ENCODE data around the gene IZUMO3.
"Not testable (repeated sequence)": the region's sequence is repeated elsewhere in the genome, so short reads cannot be mapped to it uniquely, and the experiment has no call there.

The IZUMO3 gene

GRCh38 chr9:24545847-24546522 is at the start of gene IZUMO3:
Gene IZUMO3 (minus strand): TSS chr9:24545897. CDS start chr9:24545649, 248 bp downstream.
- no peak for DNase-seq (ENCODE audit: low read depth)

DNA sequence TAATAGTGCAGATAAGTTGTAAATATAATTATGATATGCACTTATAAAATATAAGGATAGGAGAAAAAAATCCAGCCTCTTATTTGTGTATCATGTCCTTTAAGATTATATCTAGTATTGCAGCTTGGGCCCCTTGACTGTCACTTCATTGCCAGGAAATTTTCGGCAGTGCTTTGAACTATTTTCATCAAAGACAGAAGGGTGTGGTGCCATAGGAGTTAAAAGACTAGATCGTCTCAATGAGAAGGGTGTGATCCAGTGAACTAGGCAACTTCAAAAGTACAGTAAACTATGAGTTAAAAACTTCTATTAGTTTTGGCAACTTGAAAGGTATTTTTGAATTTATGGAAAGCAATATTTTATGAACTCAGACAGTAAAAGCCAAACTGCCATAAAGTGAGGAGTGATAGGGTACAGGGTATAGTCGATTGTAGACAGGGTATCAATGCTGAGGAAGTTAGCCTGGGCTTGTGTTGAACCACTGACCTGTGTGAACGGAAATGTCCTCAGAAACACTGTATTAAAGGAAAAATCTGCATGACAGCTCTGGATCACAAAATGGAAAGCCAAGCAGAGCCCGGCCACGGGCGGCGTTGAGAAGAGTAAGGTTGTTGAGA is 48.6 kb upstream of the IZUMO3 start:
- DNase-seq (ENCODE audit: low read depth) = no peak

DNA sequence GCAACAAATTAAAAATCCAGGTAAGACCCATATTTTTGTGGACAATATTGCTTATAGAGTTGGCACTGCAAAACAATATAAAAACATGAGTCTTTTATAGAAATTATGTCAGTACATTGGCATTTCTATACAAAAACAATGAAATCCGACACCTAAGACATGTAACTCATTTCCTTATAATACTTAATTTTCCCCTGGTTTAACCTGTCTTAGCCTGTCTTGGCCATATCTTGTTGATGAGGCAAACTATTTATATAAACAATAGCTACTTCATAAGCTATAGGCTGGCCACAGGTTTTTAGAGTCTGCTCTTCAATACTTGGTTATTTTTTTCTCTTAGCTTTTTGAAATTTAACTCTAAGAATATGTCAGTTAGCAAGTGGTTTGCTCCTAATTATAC is 44.7 kb upstream of the IZUMO3 start:
- no peak for DNase-seq (ENCODE audit: low read depth)

- DNase-seq (ENCODE audit: low read depth) = no peak
These were observed 42.2 kb upstream of the IZUMO3 start for GRCh38 chr9:24587883-24588282.

- no peak for DNase-seq (ENCODE audit: low read depth)
These were observed 36.7 kb upstream of the IZUMO3 start for GRCh38 chr9:24582146-24583126.

- not testable (repeated sequence) for DNase-seq (ENCODE audit: low read depth)
These were observed 34.3 kb upstream of the IZUMO3 start for GRCh38 chr9:24580005-24580404.

DNA sequence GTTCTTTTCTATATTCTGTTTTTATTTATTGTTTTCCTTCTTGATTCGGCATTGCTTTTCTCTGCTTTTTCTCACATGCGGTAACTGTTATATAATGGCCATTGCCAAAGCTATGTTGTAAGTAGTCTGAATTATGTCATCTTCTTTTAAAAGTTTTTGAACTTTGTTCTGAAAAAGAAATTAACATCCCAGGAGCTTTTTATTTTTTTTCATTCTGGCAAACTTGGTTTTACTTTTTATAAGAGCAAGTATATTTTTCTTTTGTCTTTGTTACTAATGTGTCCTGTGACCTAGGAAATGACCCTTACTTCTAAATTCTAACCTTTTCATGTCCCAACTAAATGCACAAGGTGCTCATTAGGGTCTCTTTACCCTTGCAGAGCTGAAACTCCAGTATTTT is 26.7 kb upstream of the IZUMO3 start:
- no peak for DNase-seq (ENCODE audit: low read depth)

- no peak for DNase-seq (ENCODE audit: low read depth)
These were observed 16.3 kb upstream of the IZUMO3 start for GRCh38 chr9:24561957-24562356.

- DNase-seq (ENCODE audit: low read depth) = no peak
These were observed 7.5 kb upstream of the IZUMO3 start for GRCh38 chr9:24553183-24553552.

GRCh38 chr9:24552526-24553182 is 7.0 kb upstream of the IZUMO3 start:
- DNase-seq (ENCODE audit: low read depth) = no peak

DNA sequence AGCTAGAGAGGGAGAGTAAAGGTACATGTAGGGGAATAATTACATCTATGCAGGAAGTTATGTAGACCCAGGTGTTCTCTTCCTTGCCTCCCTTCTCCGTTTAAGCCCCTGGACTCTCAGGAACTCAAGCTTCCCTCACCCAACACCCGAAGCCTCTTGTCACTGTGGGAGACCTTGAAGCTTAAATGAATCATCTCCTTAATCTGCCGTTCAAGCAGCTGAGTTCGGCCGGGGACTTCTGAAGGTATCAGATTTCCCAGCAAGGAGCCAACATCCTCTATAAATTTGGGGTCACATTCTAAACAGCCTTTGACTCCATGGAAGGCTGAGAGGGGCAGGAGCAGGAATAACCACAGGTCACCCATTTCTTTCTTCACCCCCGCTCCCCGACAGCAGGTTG is 412 bp downstream of the IZUMO3 start:
- no peak for DNase-seq (ENCODE audit: low read depth)

- DNase-seq (ENCODE audit: low read depth) = no peak
These were observed 27.2 kb downstream of the IZUMO3 start for GRCh38 chr9:24518545-24518944.

- DNase-seq (ENCODE audit: low read depth) = no peak
These were observed 29.2 kb downstream of the IZUMO3 start for GRCh38 chr9:24516463-24516862.

DNA sequence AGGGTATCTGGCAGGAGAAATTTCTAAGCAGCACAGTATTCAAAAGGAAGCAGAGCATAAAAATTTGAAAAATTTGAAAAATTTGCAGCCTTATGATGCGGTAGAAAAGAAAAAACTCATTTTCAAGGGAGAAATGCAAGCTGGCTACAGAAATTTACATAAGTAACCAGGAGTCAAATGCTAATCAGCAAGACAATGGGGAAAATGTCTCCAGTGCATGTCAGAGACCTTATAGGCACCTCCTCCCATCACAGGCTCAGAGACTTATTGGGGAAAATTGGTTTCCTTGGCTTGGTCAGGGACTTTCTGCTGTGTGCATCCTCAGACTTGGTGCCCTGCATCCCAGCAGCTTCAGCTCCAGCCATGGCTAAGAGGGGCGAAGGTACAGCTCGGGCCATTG is 35.8 kb downstream of the IZUMO3 start:
- no peak for DNase-seq (ENCODE audit: low read depth)

- no peak for DNase-seq (ENCODE audit: low read depth)
These were observed 41.2 kb downstream of the IZUMO3 start for GRCh38 chr9:24504521-24504920.

GRCh38 chr9:24502206-24502937 is 43.3 kb downstream of the IZUMO3 start:
- no peak for DNase-seq (ENCODE audit: low read depth)

DNA sequence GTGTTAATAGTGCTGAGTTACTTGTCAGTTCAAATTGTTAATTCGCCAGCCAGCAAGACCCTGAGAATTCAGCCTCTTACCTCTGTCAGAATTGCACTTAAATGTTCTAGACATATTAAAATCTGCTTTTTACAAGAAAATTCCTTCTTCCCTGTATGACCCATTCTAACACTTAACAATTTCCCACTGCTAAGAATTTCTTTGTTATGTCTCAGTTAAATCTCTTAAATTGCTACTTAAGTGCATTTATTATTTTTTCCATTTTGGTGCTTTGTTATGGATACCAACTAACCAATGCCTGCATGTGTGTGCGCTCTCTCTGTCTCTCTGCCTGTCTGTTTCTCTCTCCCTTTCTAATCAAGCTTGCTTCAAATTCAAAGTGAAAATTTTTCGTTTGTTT is 44.9 kb downstream of the IZUMO3 start:
- DNase-seq (ENCODE audit: low read depth) = no peak

DNA sequence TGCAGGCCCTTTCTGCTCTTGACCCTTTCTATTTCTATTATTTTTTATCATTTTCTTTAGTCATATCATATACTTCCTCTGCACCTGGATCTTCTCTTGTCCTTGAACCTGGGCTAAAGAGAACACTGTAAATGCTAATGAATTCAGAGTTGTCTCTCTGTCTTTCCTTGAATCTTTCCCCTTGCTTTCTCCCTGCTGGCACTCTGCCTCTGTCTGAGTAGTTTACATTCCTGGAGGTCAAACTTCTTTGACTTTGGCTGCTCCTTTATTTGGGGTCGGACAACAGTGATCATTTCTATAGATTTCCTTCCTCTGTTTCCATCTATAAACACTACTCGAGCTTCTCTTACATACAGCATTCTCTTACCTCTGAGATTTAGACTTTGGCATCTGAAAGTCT is 47.1 kb downstream of the IZUMO3 start:
- no peak for DNase-seq (ENCODE audit: low read depth)

GRCh38 chr9:24497671-24498070 is 48.0 kb downstream of the IZUMO3 start:
- no peak for DNase-seq (ENCODE audit: low read depth)
